Measurements from ENCODE around the gene TTPAL.

- TF ChIP-seq EZH2 (IDR thresholded peaks at IDR 0.05; ENCODE audit: low read depth) = no peak
- TF ChIP-seq, protein P1, sequence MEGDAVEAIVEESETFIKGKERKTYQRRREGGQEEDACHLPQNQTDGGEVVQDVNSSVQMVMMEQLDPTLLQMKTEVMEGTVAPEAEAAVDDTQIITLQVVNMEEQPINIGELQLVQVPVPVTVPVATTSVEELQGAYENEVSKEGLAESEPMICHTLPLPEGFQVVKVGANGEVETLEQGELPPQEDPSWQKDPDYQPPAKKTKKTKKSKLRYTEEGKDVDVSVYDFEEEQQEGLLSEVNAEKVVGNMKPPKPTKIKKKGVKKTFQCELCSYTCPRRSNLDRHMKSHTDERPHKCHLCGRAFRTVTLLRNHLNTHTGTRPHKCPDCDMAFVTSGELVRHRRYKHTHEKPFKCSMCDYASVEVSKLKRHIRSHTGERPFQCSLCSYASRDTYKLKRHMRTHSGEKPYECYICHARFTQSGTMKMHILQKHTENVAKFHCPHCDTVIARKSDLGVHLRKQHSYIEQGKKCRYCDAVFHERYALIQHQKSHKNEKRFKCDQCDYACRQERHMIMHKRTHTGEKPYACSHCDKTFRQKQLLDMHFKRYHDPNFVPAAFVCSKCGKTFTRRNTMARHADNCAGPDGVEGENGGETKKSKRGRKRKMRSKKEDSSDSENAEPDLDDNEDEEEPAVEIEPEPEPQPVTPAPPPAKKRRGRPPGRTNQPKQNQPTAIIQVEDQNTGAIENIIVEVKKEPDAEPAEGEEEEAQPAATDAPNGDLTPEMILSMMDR (conservative IDR thresholded peaks at IDR 0.05) = no peak
Measured at GRCh38 chr20:44439318-44439717, 36.4 kb upstream of the TTPAL start.

Data from PC-9 (cell line).